SKM-1 treated with dmso at 0.1 percent for 144 hours (cell line): ENCODE data around the gene BLOC1S4.
A peak's percentile ranks its signal among the peaks of the same experiment; 100 is the strongest.
"Not testable (repeated sequence)": the region's sequence is repeated elsewhere in the genome, so short reads cannot be mapped to it uniquely, and the experiment has no call there.

Source experiments
- DNase-seq: peaks from one replicate; lab custom pipeline; 2025; ENCODE audit not compliant: unreplicated experiment; lab: John Stamatoyannopoulos, UW

Gene BLOC1S4

GRCh38 chr4:6734165-6734786 is 18.3 kb downstream of the BLOC1S4 start:
- DNase-seq, result no peak

GRCh38 chr4:6739920-6740319 is 23.9 kb downstream of the BLOC1S4 start:
- DNase-seq, result no peak

DNA sequence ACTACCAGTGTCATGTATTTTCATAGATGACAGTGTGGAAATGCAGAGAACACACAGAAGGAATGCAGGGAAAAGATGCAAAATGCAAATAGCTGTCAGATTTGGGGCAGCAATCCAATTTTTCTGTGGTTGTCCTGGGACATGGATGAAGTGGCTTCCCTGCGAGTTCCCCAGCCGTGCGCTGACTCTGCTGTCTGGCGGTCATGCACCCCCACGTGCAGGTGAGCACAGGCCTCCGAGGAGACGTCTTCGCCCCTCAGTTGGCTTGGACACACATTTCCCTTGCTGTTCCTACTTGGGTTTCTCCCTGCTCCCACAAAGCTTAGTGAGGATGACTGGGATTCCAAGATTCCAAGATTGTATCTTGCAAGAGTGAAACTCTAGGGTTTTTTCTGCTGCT is 24.4 kb downstream of the BLOC1S4 start:
- DNase-seq, result no peak

DNA sequence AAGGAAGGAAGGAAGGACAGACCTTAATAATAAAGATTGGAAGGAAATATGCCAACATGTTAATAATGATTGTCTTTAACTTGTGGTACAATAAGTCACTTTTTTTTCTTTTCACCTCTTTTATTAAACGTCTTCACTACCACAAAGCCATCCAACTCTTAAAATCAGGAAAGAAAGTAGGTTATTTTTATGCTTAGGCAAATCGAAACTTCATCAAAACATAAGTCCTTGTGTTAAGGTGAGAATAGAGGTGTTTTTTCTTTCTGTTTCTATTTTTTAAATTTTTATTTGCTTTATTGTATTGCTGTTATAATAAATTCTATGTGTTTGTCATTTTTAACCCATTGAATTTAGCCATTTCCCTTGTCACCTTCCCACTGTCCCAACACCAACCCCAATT is 26.5 kb downstream of the BLOC1S4 start:
- no peak for DNase-seq

- DNase-seq, result no peak
These were observed 27.0 kb downstream of the BLOC1S4 start for GRCh38 chr4:6742989-6743388.

DNA sequence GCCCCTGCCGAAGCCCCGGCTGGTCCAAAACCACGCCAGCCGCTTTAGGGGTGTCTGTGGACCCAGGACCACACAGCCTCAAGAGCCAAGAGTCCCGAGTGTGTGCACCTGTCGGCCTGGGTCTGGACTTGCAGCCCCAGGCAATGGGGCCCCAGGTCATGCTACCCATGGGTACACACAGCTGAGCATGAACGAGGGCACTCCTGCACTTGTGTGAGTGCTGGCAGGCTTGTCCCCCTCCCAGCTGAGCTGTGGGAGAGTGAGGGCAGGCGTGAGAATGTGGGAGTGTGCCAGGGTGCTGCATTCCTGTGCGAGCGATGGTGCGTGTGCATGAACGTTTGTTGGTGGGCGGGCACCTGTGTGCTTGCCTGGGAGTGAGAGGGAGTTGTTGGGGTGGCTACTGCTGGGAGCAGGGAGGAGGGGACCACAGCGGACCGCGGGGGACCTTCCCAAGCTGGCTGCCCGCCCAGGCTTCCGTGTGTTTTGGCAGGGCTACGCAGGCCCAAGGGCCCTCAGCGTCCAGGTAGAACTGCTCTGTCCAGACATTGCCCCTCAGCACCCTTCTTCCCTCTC is 30.8 kb downstream of the BLOC1S4 start:
- DNase-seq, result no peak

DNA sequence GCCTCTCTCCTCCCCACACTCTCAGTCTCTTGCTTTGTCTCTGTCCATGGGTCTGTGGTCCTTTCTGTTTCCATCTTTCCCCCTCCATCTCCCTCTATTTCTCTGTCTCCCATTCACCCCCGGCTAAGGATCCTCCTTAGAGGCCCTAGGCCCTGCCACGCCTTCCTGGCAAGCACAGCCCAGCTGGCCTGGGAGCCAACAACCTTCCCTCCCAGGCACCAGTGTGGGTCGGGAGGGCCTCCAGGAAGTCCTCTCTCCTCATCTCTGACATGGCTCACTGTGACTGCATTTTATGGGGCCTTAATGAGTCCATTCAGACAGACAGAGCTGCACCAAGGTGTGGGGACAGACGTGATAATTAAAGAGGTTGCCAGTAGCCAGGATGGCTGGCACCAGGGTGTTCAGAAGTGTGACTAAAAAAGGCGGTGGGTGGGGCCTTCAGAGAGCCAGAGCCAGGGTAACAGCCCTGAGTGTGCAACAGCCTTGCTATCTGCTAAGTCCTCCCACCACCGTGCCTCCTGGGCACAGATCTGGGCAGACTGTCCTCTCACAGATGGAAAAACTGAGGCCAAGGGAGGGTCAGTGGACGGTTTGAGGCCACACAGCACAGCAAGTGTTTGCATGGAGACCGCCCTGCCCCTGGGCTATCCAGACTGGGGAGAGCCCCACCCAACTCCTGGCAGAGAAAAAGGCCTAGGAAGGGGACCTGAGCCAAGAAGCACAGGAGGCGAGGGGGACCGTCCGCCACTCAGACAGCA is 31.5 kb downstream of the BLOC1S4 start:
- DNase-seq, result no peak

DNA sequence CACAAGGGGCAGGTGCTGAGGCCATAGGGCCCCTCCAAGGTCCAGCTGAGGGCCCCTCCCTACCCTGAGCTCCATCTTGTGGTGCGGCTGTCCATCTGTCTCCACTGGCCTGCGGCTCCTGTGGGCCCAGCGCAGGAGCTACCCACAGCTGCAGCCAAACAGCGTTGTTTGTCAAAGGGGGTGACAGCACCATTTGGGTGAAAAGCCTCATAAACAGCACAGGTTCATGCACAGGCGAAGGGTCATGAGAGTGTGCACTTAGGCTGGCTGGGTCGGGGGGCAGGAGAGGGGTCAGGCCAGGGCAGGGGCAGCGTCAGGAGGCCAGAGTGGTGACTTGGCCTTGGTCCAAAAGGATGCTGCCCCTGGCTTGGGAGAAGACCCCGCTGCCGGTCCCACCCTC is 32.3 kb downstream of the BLOC1S4 start:
- no peak for DNase-seq

DNA sequence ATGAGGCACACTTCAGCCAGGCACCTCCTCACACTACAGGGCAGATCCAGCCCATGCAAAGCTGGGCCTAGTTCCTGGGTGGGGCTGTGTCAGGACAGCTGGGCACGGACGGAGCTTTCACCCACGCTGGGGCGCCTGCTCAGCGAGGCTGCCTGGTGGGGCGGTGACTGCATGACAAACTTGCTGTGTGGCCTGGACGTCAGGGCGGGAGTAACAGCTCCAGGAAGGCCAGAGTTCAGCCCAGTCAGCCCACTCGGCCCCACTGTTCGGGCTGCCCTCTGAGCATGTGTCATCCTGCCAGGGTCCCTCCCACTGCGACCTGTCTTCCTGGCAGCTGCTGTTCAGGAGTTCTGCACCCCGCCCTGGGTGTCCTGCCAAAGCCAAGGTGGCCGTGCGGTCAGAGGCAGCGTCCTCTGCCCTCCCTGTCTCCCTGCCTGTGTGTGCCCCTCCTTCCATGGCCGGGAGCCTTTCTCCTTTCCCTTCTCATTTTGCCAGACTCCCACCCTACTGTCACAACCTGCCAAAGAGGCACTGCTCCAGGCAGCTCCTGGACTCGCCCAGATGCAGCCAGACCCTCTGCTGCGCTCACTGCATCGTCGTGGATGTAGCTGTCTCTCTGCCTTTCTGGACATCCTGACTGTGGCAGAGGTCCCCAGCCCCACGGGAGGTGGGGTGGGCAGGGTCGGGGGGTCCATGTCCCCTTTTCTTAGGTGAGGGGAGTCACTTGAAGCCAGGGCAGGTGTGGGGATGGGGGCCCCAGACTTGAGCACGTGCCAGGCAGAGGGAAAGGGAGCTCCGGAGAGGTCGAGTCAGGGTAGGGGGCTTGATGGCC is 33.6 kb downstream of the BLOC1S4 start:
- no peak for DNase-seq

GRCh38 chr4:6750286-6751221 is 34.6 kb downstream of the BLOC1S4 start:
- no peak for DNase-seq

GRCh38 chr4:6751611-6752485 is 35.9 kb downstream of the BLOC1S4 start:
- DNase-seq, result no peak

- peak; percentile 95 for DNase-seq
These were observed 36.5 kb downstream of the BLOC1S4 start for GRCh38 chr4:6752486-6752829.

GRCh38 chr4:6753103-6753560 is 37.2 kb downstream of the BLOC1S4 start:
- DNase-seq, result peak; percentile 31

DNA sequence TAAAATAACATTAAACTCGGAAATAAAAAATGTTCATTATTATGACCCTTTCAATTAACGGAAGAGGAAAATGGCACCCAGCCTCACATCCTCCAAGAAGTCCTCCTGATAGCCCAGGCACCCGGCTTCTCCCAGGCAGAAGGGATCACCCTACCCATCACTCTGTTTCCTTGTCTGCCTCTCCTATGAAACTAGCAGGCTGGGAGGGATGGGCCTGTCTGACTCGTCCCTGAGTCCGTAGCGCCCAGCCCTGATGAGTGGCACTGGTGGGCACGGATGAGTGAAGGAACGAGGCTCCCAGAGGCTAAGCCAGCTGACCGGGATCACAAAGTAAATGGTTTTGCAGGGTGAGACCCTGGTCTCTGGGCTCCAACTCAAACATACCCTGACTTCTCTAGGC is 37.9 kb downstream of the BLOC1S4 start:
- no peak for DNase-seq

DNA sequence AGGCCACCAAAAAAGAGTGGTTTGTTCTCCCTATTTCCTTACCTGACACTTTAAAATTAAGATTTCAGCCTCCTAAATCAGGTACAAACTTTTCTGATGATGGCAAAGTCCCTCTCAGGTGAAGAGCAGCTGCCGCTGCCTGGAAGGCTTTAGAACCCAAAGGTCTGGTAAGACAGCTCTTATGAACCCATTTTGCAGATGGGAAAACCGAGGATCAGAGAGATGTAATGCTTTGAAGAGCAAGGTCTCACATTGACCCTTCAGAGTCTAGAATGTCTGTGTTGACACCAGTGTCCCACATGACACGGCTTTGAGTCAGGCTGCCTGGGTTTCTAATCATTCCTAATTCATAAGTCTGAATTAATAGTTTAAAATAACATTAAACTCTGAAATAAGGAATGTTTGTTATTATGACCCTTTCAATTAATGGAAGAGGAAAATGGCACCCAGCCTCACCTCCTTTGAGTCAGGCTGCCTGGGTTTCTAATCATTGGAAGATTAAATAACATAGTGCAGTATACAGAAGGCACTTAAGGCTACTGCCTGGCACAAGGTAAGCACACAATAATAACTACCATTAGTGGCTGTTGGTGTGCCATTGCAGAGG is 38.6 kb downstream of the BLOC1S4 start:
- DNase-seq, result no peak

DNA sequence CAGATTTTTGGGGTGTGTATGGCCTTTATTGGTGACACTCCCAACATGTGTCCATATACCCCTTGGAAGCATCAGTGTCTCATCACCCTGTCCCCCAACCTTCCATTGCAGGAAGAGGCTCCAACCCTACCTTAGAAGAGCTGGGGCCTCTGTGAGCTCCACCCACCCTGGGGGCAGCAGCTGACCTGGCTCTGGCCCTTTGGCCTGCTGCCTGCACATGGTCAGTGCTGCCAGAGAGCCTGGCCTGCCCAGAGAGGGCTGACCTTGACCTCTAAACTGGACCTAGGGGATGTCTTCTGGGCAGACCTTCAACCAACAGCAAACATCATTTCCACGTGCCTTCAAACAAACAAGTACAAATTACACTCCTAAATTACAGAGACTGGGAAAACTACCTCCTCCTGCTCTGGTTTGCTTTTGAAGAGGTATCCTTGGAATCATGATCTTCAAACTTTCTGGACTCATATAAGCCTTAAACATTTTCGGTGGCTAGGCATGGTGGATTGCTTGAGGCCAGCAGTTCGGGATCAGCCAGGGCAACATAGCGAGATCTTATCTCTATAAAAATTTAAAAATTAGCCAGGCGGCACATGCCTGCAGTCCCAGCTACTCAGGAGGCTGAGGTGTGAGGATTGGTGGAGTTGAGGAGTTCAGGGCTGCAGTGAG is 39.2 kb downstream of the BLOC1S4 start:
- DNase-seq, result no peak

- DNase-seq, result not testable (repeated sequence)
These were observed 40.4 kb downstream of the BLOC1S4 start for GRCh38 chr4:6756345-6756744.

DNA sequence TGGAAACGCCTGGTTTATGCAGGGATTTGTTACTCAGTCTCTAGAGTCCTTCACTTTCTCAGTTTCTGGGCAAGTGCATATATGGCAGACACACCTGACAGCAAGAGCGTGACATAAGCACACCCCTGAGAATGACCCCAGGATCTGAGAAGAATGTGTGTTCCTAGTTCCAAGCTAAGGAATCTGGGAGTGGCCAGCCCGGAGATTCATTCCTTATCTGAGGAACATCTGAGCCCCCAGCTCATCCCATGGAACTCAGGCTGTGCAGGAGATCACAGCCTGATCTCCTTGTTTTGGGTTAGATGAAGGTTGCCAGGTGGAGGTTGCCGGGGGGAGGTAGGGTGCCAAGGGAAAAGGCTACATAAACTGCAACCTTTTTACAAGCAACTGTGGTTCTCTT is 42.8 kb downstream of the BLOC1S4 start:
- no peak for DNase-seq

DNA sequence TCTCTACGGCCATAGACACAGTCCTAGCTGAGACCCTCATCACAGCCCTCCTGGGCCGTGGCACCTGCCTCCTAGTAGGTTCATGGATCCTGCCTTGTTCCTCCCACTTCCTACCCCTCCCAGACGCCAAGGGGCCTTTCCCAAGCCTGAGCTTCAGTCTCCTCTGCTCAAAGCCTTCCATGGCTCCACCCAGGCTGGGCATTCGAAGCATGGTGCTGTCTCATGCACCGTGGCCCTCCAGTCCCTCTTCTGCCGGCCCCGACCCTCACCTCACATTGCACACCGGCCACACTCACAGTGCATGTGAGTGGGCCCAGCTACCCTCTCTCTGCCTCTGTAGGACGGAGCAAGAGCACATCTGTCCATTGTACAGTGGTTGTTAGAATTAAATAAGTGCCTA is 44.9 kb downstream of the BLOC1S4 start:
- no peak for DNase-seq
